Measurements from ENCODE around the gene NPR3.

The NPR3 gene

DNA sequence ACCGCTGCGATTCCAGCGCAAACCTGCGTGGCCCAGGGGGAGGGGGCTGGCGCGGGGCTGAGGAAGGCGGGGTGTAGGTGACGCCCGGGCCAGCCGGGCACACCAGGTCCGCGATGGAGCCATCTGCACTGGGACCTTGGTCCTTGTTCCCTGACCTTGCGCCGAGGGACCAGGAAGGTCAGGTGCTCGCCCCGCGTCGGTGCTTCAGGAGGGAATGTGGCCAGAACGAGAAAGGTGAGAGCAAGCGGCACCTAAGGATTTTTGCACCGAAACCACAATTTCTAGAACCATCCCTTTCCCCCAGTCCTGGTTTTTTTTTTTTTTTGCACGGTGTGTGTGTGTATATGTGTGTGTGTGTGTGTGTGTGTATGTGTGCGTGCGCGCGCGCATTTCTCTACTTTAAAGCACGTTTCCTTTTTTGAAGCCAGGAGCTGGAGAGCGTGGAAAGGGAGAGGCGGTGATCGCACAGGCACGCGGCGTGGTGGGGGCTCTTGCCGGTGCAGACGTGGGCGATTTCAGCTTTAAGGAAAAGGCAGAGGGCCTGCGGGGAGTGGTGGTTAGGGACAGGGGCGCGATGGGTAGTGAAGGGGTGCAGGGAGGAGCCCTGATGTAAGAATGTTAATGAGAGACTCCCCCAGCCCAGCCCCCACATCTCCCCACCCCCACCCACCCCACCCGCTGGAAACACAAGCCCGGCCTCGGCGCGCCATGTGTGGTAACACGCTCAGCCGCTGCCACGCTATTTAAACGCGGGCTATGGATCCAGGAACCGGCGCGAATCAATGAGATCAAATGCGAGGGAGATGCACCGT is at the start of gene NPR3:
NPR3 (plus strand) TSS at position 772 of the 812 bp plus-strand sequence. CDS start 456 bp downstream, outside the sequence.
- DNase-seq: no peak

DNA sequence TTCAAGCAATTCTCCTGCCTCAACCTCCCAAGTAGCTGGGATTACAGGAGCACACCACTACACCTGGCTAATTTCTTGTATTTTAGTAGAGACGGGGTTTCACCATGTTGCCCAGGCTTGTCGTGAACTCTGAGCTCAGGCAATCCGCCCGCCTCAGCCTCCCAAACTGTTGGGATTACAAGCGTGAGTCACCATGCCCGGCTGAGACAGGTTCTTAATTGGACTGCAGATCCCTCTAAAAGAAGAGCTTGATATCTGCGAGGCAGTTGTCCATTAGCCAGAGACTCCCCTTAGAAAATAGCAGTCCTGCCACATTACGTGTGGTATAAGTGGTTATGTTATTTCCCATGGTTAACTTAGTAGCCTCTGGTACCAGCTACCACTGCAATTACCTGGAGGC is 46.6 kb upstream of the NPR3 start:
- DNase-seq: no peak

- no peak for DNase-seq
These were observed 42.6 kb upstream of the NPR3 start for GRCh38 chr5:32668552-32668951.

- DNase-seq: no peak
These were observed 37.8 kb upstream of the NPR3 start for GRCh38 chr5:32673272-32673671.

DNA sequence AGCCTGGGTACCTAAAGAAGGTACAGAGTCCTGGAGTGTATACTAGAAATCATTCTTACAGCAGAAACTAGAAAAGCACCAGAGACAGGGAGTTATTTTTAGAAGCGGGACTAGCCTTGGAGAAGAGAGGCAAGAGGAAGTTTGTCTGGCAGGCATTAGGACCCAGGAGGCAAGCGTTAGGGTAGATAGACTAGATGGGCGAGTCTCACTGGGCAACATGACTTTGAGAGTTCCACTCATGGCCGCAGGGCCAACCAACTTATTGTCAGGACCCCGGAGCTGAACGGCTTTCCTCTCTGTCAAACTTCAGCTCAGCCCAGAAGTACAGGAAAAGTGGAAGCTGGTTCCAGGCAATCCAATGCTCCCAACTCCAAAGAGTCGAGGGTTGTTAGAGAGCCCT is 34.1 kb upstream of the NPR3 start:
- DNase-seq: no peak

DNA sequence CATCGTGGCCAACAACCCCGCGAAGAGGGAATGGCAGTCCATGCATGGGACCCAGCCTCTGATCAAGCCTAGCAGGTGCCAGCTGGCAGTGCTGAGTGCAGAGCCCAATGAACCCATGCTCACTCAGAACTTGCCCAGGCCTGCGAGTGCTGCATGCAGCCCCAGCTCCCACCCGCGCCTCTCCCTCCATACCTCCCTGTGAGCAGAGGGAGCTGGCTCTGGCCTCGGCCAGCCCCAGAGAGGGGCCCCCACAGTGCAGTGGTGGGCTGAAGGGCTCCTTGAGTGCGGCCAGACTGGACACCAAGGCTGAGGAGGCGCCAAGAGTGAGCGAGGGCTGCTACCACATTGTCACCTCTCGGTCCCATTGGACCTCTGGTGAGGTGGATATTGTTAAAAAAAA is 32.6 kb upstream of the NPR3 start:
- no peak for DNase-seq

DNA sequence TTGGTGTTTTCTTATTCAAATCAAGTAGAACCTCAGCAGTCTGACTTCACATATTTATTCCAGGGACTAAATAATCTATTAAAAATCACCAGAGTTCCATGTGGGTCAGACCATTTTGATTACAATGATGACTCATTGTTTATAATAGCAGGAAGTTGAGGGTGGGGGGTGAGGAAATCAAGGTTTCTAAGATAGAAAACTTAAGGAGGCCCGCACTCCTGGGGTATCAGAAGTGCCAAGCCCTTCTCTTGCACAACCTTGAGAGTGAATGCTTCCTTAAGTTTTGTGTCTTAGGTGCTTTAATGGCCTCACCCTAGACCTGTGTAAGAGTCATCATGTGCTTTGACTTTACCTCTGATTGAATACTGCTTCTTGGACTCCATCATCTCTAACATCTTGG is 31.9 kb upstream of the NPR3 start:
- DNase-seq: no peak

- no peak for DNase-seq
These were observed 30.9 kb upstream of the NPR3 start for GRCh38 chr5:32680183-32680582.

DNA sequence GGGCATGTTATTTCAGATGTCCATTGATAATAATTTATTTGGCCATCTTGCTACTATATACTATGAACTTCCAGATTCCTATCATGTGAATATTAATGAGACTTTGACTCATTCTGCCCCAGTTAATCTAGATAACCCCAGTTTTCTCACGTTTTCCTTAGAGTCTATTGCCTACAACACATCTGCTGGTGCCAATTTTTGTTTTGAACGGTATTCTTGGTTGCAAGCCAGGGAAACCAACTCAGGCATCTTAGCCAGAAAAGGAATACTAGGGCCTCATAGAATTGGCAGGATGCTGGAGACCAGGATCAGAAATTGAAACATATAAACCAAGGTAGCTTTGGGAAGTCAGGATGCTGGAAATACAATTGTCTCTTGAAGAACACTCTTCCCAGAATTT is 28.0 kb upstream of the NPR3 start:
- DNase-seq: no peak

DNA sequence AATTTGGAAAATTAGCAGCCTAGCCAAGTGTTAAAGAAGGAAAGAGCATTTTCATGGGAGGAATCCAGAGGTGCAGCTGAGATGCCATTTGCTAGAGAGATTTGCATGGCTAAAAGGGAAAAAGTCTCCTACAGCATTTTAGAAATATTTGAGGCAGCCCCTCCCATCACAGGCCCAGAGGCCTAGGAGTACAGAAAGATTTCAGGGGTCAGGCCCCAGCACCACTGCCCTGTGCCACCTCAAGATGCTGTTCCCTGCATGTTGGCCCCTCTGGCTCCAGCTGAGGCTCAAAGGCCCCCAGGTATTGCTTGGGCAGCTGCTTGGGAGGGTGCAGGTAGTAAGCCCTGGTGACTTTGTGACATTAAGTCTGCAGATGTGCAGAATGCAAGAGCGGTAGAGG is 26.9 kb upstream of the NPR3 start:
- DNase-seq: no peak

- DNase-seq: no peak
These were observed 24.2 kb upstream of the NPR3 start for GRCh38 chr5:32686799-32687498.

GRCh38 chr5:32687499-32687831 is 23.7 kb upstream of the NPR3 start:
- no peak for DNase-seq

- no peak for DNase-seq
These were observed 21.0 kb upstream of the NPR3 start for GRCh38 chr5:32690153-32690552.

DNA sequence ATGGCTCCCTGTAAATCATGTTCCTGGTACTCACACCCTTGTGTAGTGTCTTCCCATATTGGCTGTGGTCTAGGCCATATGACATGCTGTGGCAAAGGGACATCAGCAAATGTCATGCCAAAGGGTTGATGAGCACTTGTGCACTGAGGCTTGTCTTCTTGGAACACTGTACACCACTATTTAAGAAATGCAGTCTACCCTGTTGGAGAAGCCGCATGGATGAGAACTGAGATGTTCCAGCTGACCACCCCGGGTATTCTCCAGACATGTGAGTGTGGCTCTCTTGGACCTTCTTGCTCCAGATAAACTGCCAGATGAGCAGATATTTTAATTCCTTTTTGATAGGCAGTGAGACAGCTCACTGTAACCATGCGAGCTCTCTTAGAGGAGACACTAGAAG is 20.5 kb upstream of the NPR3 start:
- no peak for DNase-seq

DNA sequence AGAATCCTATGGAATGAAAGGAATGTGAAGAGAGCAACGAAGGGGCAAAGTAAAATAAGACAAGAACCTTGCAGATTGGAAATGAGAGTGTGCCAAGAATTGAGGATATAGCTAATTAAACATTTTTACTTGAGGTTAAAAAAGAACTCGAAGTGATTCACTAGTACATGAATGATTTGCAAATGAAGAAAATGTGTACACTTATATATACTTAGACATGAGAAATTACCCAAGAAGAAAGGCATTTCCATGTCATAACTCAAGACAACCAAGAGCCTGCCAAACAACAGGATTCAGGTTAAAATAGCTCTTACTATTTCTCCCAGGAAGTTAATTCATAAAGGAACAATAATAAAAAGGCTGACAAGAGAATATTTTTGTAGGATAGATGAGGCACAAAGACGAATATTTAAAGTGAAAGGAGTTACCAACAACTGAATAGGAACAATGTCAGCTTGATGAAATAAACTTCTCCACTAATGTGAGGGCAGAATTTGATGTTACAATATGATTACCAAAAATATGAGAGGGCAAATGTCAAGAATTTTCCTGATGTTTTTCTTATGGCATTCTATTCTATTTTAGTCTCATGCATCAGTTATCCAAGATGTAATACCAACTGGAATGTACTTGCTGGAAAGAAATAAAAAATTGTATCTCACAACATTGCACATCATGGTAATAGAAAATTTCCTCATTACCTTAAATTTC is 18.9 kb upstream of the NPR3 start:
- no peak for DNase-seq

- DNase-seq: no peak
These were observed 7.2 kb upstream of the NPR3 start for GRCh38 chr5:32703957-32704356.

DNA sequence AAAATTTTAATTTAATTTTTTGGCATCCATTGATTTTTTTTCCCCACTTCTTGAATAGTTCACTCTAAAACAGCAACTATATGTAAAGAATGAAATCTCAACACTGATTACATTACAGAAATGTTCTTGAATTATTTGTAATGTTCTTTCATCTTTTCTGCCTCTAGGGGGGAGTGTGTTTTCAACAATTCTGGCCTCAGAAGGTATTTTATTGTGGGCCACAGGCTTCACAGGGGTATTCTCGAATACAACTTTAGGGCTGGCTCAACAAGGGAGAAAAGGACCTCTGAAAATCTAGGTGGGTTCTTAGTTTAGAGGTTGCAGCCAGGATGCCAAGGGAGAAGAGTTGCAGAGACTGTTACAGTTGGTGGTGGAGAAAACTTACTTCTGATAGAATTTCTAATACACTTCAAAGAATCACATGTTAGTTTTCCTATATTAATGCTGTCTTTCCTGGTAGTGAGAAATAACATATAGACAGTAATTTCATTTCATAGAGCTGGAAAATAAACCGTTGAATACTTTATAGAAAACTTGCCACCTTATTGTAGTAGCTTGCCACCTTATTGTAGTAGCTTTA is 3.6 kb upstream of the NPR3 start:
- DNase-seq: no peak

DNA sequence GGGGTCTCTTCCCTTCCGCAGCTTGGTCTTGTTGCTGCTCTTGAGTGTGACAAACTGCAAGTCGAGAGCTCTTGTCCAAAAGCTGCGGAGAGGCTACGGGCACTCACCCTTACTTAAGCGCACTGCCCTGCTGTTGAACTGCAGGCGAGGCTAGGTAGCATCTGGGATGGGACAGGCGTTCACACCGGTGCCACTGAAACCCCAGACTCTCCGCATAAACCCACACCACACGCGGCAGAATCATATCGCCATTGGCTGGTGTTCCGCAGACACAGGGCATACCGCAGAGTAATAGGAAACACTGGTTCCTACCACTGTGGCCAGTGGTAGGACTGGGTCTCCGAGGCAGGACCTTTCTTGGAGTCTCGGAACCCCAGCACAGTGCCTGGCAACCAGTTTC is 2.2 kb upstream of the NPR3 start:
- DNase-seq: no peak

- DNase-seq: peak; percentile 49 to 57
These were observed 1.2 kb upstream of the NPR3 start for GRCh38 chr5:32709750-32710549.

DNA sequence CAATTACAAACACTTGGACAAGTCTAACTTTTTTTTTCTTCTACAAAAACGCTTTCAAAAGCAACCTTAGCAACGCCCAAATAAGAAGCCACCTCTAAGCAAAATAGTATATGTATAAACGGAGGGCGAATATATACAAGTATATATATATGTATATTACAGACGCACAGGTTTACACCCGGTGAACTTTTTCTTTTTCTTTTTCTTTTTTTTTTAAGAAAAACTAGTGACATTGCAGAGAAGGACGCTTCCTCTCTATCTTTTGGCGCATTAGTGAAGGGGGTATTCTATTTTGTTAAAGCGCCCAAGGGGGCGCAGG is 200 bp downstream of the NPR3 start:
- no peak for DNase-seq

- DNase-seq: no peak
These were observed 760 bp downstream of the NPR3 start for GRCh38 chr5:32711681-32712480.
